Endothelial cell of umbilical vein (primary cell): Measurements from ENCODE around the gene AKT3. TPM values are rescaled to one million over a fixed set of nuclear protein-coding genes. Genes with fewer than 3 reads are reported as not detected.

ENCODE experiments used
- BruUV-seq: library from RNA; stranded (reverse); fragments of 400-500 nt; replicated peaks from 2 replicates; lab custom pipeline; 2021; lab: Mats Ljungman, UMichigan
- CTCF ChIA-PET: fragments of 300-600, 350-600 bp; sonication (Branson Sonifier 250); formaldehyde crosslinking; loops from one replicate; lab custom pipeline; 2021; ENCODE audit warnings: antibody characterized with exemption, inconsistent platforms; lab: Charles Lee
- POLR2A ChIA-PET: fragments of 300-600, 350-600 bp; sonication (Branson Sonifier 250); formaldehyde crosslinking; loops from one replicate; lab custom pipeline; 2021; ENCODE audit warnings: antibody characterized with exemption, inconsistent platforms; lab: Charles Lee
- DNase-seq: peaks from one replicate; pipeline ENCODE4 v3.0.0-alpha.2; 2011; ENCODE audit warnings: low read depth, low spot score
- FAIRE-seq: peaks from 2 replicates; lab custom pipeline; 2011; peaks lifted over from hg19 to GRCh38; lab: Jason Lieb, UNC
- H2AFZ ChIP-seq: 2 replicates; pipeline ENCODE4 v1.6.0; 2012; ENCODE audit warnings: low read depth, low read length, control low read depth, inconsistent platforms
- H3K27ac ChIP-seq: 2 replicates; pipeline ENCODE4 v1.5.1; 2011; ENCODE audit warnings: low read depth, mild to moderate bottlenecking, control low read depth, low read length, moderate library complexity; ENCODE audit not compliant: insufficient read depth
- H3K27me3 ChIP-seq, 2 experiments: 2 replicates each; pipeline versions ENCODE4 v1.6.0 to v1.6.1; 2011; ENCODE audit warnings: low read length in 2 of 2, mixed read lengths in 1 of 2; ENCODE audit not compliant: control insufficient read depth in 2 of 2, insufficient read depth in 2 of 2
- H3K36me3 ChIP-seq, 2 experiments: 2 replicates in 1 of 2; 3 replicates in 1 of 2; pipeline ENCODE4 v1.5.1; 2011; ENCODE audit warnings: low read length in 2 of 2, mild to moderate bottlenecking in 1 of 2, moderate library complexity in 1 of 2; ENCODE audit not compliant: control insufficient read depth in 2 of 2, insufficient read depth in 2 of 2; ENCODE audit errors: extremely low read depth in 1 of 2
- H3K4me1 ChIP-seq: 3 replicates; pipeline ENCODE4 v1.5.1; 2011; ENCODE audit warnings: mild to moderate bottlenecking, low read length; ENCODE audit not compliant: control insufficient read depth, insufficient read depth; ENCODE audit errors: extremely low read depth
- H3K4me2 ChIP-seq: 2 replicates; pipeline ENCODE4 v1.6.1; 2011; ENCODE audit warnings: low read length, control low read depth, mixed read lengths; ENCODE audit not compliant: insufficient read depth
- H3K4me3 ChIP-seq, 3 experiments: fragments of 200-600 bp in 1 of 3; sonication (generic), shearing (Covaris generic) in 1 of 3; replicated peaks in 1 of 3; 2 replicates each; pipeline ENCODE4 v1.5.1; 2011 to 2016; ENCODE audit warnings: control low read depth in 3 of 3, low read length in 3 of 3, mild to moderate bottlenecking in 2 of 3, inconsistent platforms in 1 of 3, low read depth in 1 of 3, moderate library complexity in 1 of 3; ENCODE audit not compliant: insufficient read depth in 1 of 3
- H3K79me2 ChIP-seq: 2 replicates; pipeline ENCODE4 v1.6.0; 2012; ENCODE audit warnings: low read length, inconsistent platforms; ENCODE audit not compliant: control insufficient read depth, insufficient read depth
- H3K9ac ChIP-seq: replicated peaks from 2 replicates; pipeline ENCODE3; 2011; ENCODE audit warnings: low read length, control low read depth; ENCODE audit not compliant: insufficient read depth; ENCODE audit errors: extremely low read depth
- H3K9me1 ChIP-seq: replicated peaks from 3 replicates; pipeline ENCODE4 v1.6.0; 2011; ENCODE audit warnings: mild to moderate bottlenecking, low read length; ENCODE audit not compliant: control insufficient read depth, insufficient read depth; ENCODE audit errors: extremely low read depth
- H3K9me3 ChIP-seq: replicated peaks from 2 replicates; pipeline ENCODE4 v1.5.1; 2012; ENCODE audit warnings: low read length, inconsistent platforms; ENCODE audit not compliant: control insufficient read depth, insufficient read depth
- H4K20me1 ChIP-seq: replicated peaks from 2 replicates; pipeline ENCODE3; 2011; ENCODE audit warnings: mild to moderate bottlenecking, low read length; ENCODE audit not compliant: control insufficient read depth, insufficient read depth; ENCODE audit errors: extremely low read depth
- FOS ChIP-seq: IDR thresholded peaks from 2 replicates; pipeline ENCODE4 v1.6.1; 2011; ENCODE audit warnings: mild to moderate bottlenecking, low read length, moderate library complexity, borderline replicate concordance; ENCODE audit not compliant: insufficient read depth
- GATA2 ChIP-seq: IDR thresholded peaks from 2 replicates; pipeline ENCODE4 v1.7.0; 2011; ENCODE audit warnings: low read depth, mild to moderate bottlenecking, moderate library complexity, mixed read lengths, low read length; ENCODE audit not compliant: insufficient read length, insufficient read depth
- JUN ChIP-seq: IDR thresholded peaks from 2 replicates; pipeline ENCODE4 v1.6.1; 2011; ENCODE audit warnings: borderline replicate concordance, low read depth; ENCODE audit not compliant: insufficient read length, insufficient read depth
- MYC ChIP-seq: IDR thresholded peaks from one replicate; pipeline ENCODE4 v1.6.1; 2011; ENCODE audit warnings: mild to moderate bottlenecking, low read depth, low read length
- POLR2A ChIP-seq: IDR thresholded peaks from 2 replicates; pipeline ENCODE4 v1.6.1; 2012; ENCODE audit warnings: low read depth, mild to moderate bottlenecking, control low read depth, low read length
- dilution Hi-C: fragments of 300-500 bp; cut with MboI; formaldehyde crosslinking; loops from one replicate; pipeline ENCODE4 v1.15.0; 2019; ENCODE audit warnings: low sequenced_read_pairs; ENCODE audit not compliant: extremely low pct_ligation_motif_present
- intact Hi-C: fragments of 100-400 bp; cut with micrococcal nuclease; formaldehyde crosslinking; loops from one replicate; pipeline ENCODE4 v1.10.0; 2022
- polyA plus RNA-seq, 4 experiments: library from polyadenylated mRNA; depleted of rRNA in 3 of 4; stranded (reverse) in 3 of 4; unstranded in 1 of 4; fragments of >200 nt; gene quantifications; 2 replicates each; pipeline versions ENCODE4 v1.2.1 to v1.2.3, GENCODE V29; 2011 to 2012; ENCODE audit warnings: missing spikeins in 1 of 4
- total RNA-seq: library from RNA; stranded (reverse); gene quantifications from 2 replicates; pipeline ENCODE4 v1.2.3, GENCODE V29; 2021
- TF ChIP-seq, protein P1 (sequence below), 2 donors: IDR thresholded peaks; 1 replicate in 1 of 2; 2 replicates in 1 of 2; pipeline ENCODE4 v1.5.1; 2011; ENCODE audit warnings: low read length in 2 of 2, mild to moderate bottlenecking in 2 of 2, moderate library complexity in 2 of 2, control low read depth in 1 of 2, inconsistent platforms in 1 of 2, low read depth in 1 of 2; ENCODE audit not compliant: insufficient read depth in 1 of 2; ENCODE audit errors: extremely low read depth in 1 of 2
- TF ChIP-seq, protein P2 (sequence below): IDR thresholded peaks from 2 replicates; pipeline ENCODE4 v1.6.1; 2011; ENCODE audit not compliant: insufficient read depth, insufficient read length

Gene AKT3
- total and polyA plus RNA-seq, 2 donors (not counting 3 experiments of a cell fraction or from before 2014, with no cell fraction given), result 20.6 to 97.1 TPM

DNA sequence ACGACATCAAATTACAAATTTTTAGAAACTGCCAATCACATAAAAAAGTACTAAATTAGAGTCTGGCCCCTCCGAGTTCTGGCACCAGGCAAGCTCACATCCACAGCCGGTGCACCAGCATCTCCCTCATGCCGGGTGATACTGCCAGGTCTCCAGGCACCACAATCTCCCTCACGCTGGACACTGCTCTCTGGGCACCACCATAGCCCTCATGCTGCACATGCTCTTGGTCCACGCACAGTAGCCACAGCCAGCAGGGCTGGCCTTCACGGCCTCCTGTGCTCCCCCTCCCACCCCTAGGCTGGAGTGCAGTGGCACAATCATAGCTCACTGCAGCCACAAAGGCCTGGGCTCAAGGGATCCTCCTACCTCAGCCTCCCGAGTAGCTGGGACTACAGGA is 65.5 kb downstream of the AKT3 start:
- intact Hi-C loops, result no loop called here
- no peak overlapping the region for H3K4me3 ChIP-seq
- no peak overlapping the region for H3K9ac ChIP-seq
- no peaks in the 10 kb centered on the region for H4K20me1 ChIP-seq
- TF ChIP-seq JUN (no peak), MYC (no peak), POLR2A (no peak), FOS (no peak), GATA2 (no peak)
- TF ChIP-seq, protein P1, sequence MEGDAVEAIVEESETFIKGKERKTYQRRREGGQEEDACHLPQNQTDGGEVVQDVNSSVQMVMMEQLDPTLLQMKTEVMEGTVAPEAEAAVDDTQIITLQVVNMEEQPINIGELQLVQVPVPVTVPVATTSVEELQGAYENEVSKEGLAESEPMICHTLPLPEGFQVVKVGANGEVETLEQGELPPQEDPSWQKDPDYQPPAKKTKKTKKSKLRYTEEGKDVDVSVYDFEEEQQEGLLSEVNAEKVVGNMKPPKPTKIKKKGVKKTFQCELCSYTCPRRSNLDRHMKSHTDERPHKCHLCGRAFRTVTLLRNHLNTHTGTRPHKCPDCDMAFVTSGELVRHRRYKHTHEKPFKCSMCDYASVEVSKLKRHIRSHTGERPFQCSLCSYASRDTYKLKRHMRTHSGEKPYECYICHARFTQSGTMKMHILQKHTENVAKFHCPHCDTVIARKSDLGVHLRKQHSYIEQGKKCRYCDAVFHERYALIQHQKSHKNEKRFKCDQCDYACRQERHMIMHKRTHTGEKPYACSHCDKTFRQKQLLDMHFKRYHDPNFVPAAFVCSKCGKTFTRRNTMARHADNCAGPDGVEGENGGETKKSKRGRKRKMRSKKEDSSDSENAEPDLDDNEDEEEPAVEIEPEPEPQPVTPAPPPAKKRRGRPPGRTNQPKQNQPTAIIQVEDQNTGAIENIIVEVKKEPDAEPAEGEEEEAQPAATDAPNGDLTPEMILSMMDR (IDR thresholded peaks at IDR 0.05; ENCODE audit: extremely low read depth in 1 of 2, insufficient read depth in 1 of 2, low read depth in 1 of 2, low read length in 2 of 2), result no peak
- TF ChIP-seq, protein P2, sequence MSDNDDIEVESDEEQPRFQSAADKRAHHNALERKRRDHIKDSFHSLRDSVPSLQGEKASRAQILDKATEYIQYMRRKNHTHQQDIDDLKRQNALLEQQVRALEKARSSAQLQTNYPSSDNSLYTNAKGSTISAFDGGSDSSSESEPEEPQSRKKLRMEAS, result no peak
- H3K9me3 ChIP-seq, result no peaks in the 10 kb centered on the region
- BruUV-seq, result no TSS peak
- H3K79me2 ChIP-seq, result peaks cover 29% of the 10 kb centered on the region
- no peaks in the 10 kb centered on the region for H3K36me3 ChIP-seq
- no peaks in the 10 kb centered on the region for H3K9me1 ChIP-seq
- DNase-seq (no peak), FAIRE-seq (no peak)
- dilution Hi-C loops, result no loop called here
- POLR2A ChIA-PET, result interaction anchor here (0.7 kb wide), 1 partner anchor 12 kb away, joined by 3 read pairs; no protein-coding TSS in a partner anchor
- H2AFZ ChIP-seq, result no peak overlapping the region
- CTCF ChIA-PET, result interaction anchor here (1.2 to 2.6 kb wide), 3 partner anchors 8 to 17 kb away, joined by 3 to 7 read pairs (median 3); no protein-coding TSS in a partner anchor
- no peak overlapping the region for H3K27ac ChIP-seq
- H3K27me3 ChIP-seq, result no peaks in the 10 kb centered on the region
- H3K4me2 ChIP-seq, result no peak overlapping the region
- H3K4me1 ChIP-seq, result peaks cover 12% of the 10 kb centered on the region
